H9 (cell line): Measurements from ENCODE around the gene ANAPC10. TPM values are rescaled to one million over a fixed set of nuclear protein-coding genes. Genes with fewer than 3 reads are reported as not detected.

ENCODE experiments used
- DNase-seq: peaks from one replicate; pipeline ENCODE4 v3.0.0-alpha.2; 2017
- H2AFZ ChIP-seq: one replicate; pipeline ENCODE4 v1.6.1; 2013; ENCODE audit warnings: mild to moderate bottlenecking, low read length, control low read depth, moderate library complexity
- H2AK5ac ChIP-seq: 2 replicates; pipeline ENCODE4 v1.6.1; 2013; ENCODE audit warnings: low read length, control low read depth, mixed read lengths; ENCODE audit not compliant: insufficient read length
- H2BK120ac ChIP-seq: one replicate; pipeline ENCODE4 v1.6.1; 2013; ENCODE audit warnings: low read depth, mild to moderate bottlenecking, low read length, control low read depth, inconsistent platforms; ENCODE audit not compliant: poor library complexity, severe bottlenecking
- H2BK12ac ChIP-seq: 2 replicates; pipeline ENCODE4 v1.6.1; 2013; ENCODE audit warnings: low read length, control low read depth, mixed read lengths, low read depth; ENCODE audit not compliant: insufficient read length
- H2BK15ac ChIP-seq: 2 replicates; pipeline ENCODE4 v1.6.1; 2013; ENCODE audit warnings: low read depth, low read length, control low read depth
- H2BK20ac ChIP-seq: one replicate; pipeline ENCODE4 v1.6.1; 2013; ENCODE audit warnings: low read depth, mild to moderate bottlenecking, low read length, control low read depth, inconsistent platforms; ENCODE audit not compliant: poor library complexity, severe bottlenecking
- H2BK5ac ChIP-seq: 2 replicates; pipeline ENCODE4 v1.6.1; 2013; ENCODE audit warnings: low read length, control low read depth, mixed read lengths; ENCODE audit not compliant: insufficient read length
- H3K14ac ChIP-seq: 2 replicates; pipeline ENCODE4 v1.6.1; 2013; ENCODE audit warnings: low read length, control low read depth; ENCODE audit not compliant: insufficient read depth
- H3K18ac ChIP-seq: 2 replicates; pipeline ENCODE4 v1.6.1; 2013; ENCODE audit warnings: low read depth, mild to moderate bottlenecking, mixed read lengths, low read length, control low read depth; ENCODE audit not compliant: insufficient read length
- H3K23ac ChIP-seq: 2 replicates; pipeline ENCODE4 v1.6.1; 2013; ENCODE audit warnings: low read length, control low read depth, mixed read lengths, low read depth; ENCODE audit not compliant: insufficient read length
- H3K23me2 ChIP-seq: 2 replicates; pipeline ENCODE4 v1.6.1; 2013; ENCODE audit warnings: low read depth, mild to moderate bottlenecking, mixed read lengths, low read length, control low read depth; ENCODE audit not compliant: insufficient read length, poor library complexity, severe bottlenecking
- H3K27ac ChIP-seq: 2 replicates; pipeline ENCODE4 v1.5.1; 2013; ENCODE audit warnings: low read length, control low read depth, mixed read lengths, low read depth; ENCODE audit not compliant: insufficient read length
- H3K27me3 ChIP-seq: 2 replicates; pipeline ENCODE4 v1.6.1; 2013; ENCODE audit warnings: low read length, control low read depth, inconsistent platforms; ENCODE audit not compliant: insufficient read depth
- H3K4ac ChIP-seq: 2 replicates; pipeline ENCODE4 v1.6.1; 2013; ENCODE audit warnings: low read depth, mild to moderate bottlenecking, control low read depth, inconsistent platforms, low read length, moderate library complexity
- H3K4me1 ChIP-seq: 2 replicates; pipeline ENCODE4 v1.6.1; 2013; ENCODE audit warnings: low read length, control low read depth, inconsistent platforms; ENCODE audit not compliant: insufficient read depth
- H3K4me2 ChIP-seq: 2 replicates; pipeline ENCODE4 v1.6.1; 2013; ENCODE audit warnings: low read length, control low read depth, mixed read lengths; ENCODE audit not compliant: insufficient read length, insufficient read depth
- H3K56ac ChIP-seq: 2 replicates; pipeline ENCODE4 v1.6.1; 2013; ENCODE audit warnings: low read depth, mild to moderate bottlenecking, mixed read lengths, low read length, control low read depth; ENCODE audit not compliant: insufficient read length
- H3K79me1 ChIP-seq: 2 replicates; pipeline ENCODE4 v1.6.1; 2013; ENCODE audit warnings: low read depth, mild to moderate bottlenecking, moderate library complexity, low read length, control low read depth, inconsistent platforms; ENCODE audit not compliant: insufficient read depth, poor library complexity, severe bottlenecking
- H3K79me2 ChIP-seq: 2 replicates; pipeline ENCODE4 v1.6.1; 2013; ENCODE audit warnings: low read length, control low read depth, inconsistent platforms; ENCODE audit not compliant: insufficient read depth
- H3K9ac ChIP-seq: 2 replicates; pipeline ENCODE4 v1.6.1; 2013; ENCODE audit warnings: low read length, control low read depth, mixed read lengths; ENCODE audit not compliant: insufficient read length; ENCODE audit errors: extremely low read depth
- H3K9me3 ChIP-seq: one replicate; pipeline ENCODE4 v1.6.1; 2013; ENCODE audit warnings: low read depth, low read length, inconsistent platforms; ENCODE audit not compliant: control insufficient read depth
- H3T11ph ChIP-seq: one replicate; pipeline ENCODE4 v1.6.1; 2013; ENCODE audit warnings: mild to moderate bottlenecking, low read length, control low read depth, inconsistent platforms
- H4K20me1 ChIP-seq: one replicate; pipeline ENCODE4 v1.6.1; 2013; ENCODE audit not compliant: control insufficient read depth, insufficient read length, insufficient read depth
- H4K5ac ChIP-seq: 2 replicates; pipeline ENCODE4 v1.6.1; 2013; ENCODE audit warnings: low read depth, mild to moderate bottlenecking, mixed read lengths, low read length, control low read depth; ENCODE audit not compliant: insufficient read length
- H4K8ac ChIP-seq: replicated peaks from 2 replicates; pipeline ENCODE4 v1.6.1; 2013; ENCODE audit warnings: low read length, control low read depth, mixed read lengths, low read depth; ENCODE audit not compliant: insufficient read length
- H4K91ac ChIP-seq: 2 replicates; pipeline ENCODE4 v1.6.1; 2013; ENCODE audit warnings: low read depth, mild to moderate bottlenecking, moderate library complexity, mixed read lengths, low read length, control low read depth; ENCODE audit not compliant: insufficient read length
- H3K27ac Mint-ChIP-seq, 3 experiments: 2 replicates in 2 of 3; 3 replicates in 1 of 3; pipeline ENCODE4 v1.8.0; 2020 to 2021; ENCODE audit warnings: mixed read lengths in 3 of 3, mild to moderate bottlenecking in 1 of 3, moderate library complexity in 1 of 3
- H3K27me3 Mint-ChIP-seq: 2 replicates; pipeline ENCODE4 v1.8.0; 2021; ENCODE audit warnings: low read depth, mild to moderate bottlenecking, moderate library complexity, mixed read lengths
- H3K36me3 Mint-ChIP-seq, 3 experiments: 2 replicates in 2 of 3; 3 replicates in 1 of 3; pipeline ENCODE4 v1.8.0; 2020 to 2021; ENCODE audit warnings: low read depth in 3 of 3, mixed read lengths in 3 of 3; ENCODE audit not compliant: insufficient read depth in 1 of 3
- H3K4me1 Mint-ChIP-seq, 2 experiments: 2 replicates each; pipeline ENCODE4 v1.8.0; 2020; ENCODE audit warnings: mixed read lengths in 2 of 2
- H3K4me3 Mint-ChIP-seq, 2 experiments: 2 replicates in 1 of 2; 3 replicates in 1 of 2; pipeline ENCODE4 v1.8.0; 2020 to 2021; ENCODE audit warnings: mild to moderate bottlenecking in 2 of 2, mixed read lengths in 2 of 2, moderate library complexity in 1 of 2
- H3K9me3 Mint-ChIP-seq, 2 experiments: 2 replicates in 1 of 2; 3 replicates in 1 of 2; pipeline ENCODE4 v1.8.0; 2020; ENCODE audit warnings: mild to moderate bottlenecking in 2 of 2, mixed read lengths in 2 of 2, moderate library complexity in 1 of 2
- WGBS: extraction: QIAGEN DNeasy Blood & Tissue Kit; methylation state at CpG from one replicate; pipeline ENCODE4 v1.1.7; 2013; ENCODE audit warnings: missing lambda C conversion rate, low lambda C conversion rate, mixed read lengths; ENCODE audit not compliant: insufficient read length; ENCODE audit errors: extremely low coverage; 5-methylcytosine and 5-hydroxymethylcytosine counted together
- total RNA-seq: library from RNA; stranded (reverse); gene quantifications from 2 replicates; pipeline ENCODE4 v1.2.1, GENCODE V29; 2021
- TF ChIP-seq, protein P1 (sequence below): fragments of 200-600 bp; sonication (generic); conservative IDR thresholded peaks from 3 replicates; pipeline ENCODE4 v1.8.0; 2021; ENCODE audit warnings: antibody characterized with exemption, mild to moderate bottlenecking

Gene ANAPC10
- total RNA-seq, 1 experiment from 2014 or later = 25.3 TPM

DNA sequence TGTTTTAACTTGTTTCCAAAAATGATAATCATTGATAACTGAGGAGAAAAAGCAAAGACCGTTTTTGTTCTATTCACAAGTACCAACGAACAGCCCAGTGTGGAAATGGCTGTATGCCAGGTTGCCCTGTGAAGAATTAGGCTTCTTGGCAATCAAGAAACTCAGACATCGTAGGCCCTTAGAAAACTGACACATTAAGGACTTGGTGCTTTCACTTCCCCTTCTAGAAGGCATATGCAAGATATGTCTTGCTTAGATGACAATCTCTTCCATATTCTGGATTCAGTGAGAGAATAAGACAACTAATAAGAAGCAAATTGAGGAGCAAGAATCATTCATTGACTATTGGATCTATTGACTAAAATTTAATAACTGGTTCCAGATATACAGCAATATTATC, 56.6 kb downstream of the ANAPC10 start:
- WGBS = no CpG with 5 or more reads among the region's 3 CpGs
- H4K8ac ChIP-seq = no peak overlapping the region
- no peak overlapping the region for H2BK20ac ChIP-seq
- no peak overlapping the region for H2BK15ac ChIP-seq
- H3K4ac ChIP-seq = no peak overlapping the region
- no peak overlapping the region for H4K91ac ChIP-seq
- H3K4me2 ChIP-seq = no peak overlapping the region
- no peaks in the 10 kb centered on the region for H4K20me1 ChIP-seq
- Mint-ChIP-seq H3K4me1 (no peaks in the 10 kb centered on the region), H3K27ac (no peak overlapping the region), H3K4me3 (no peak overlapping the region), H3K9me3 (no peaks in the 10 kb centered on the region), H3K27me3 (no peaks in the 10 kb centered on the region), H3K36me3 (peaks cover 0 to 4% (median 0%) of the 10 kb centered on the region in 3 experiments; a peak in 2 of 7 replicates)
- no peak overlapping the region for H2BK120ac ChIP-seq
- H3K79me2 ChIP-seq = no peaks in the 10 kb centered on the region
- H3T11ph ChIP-seq = no peak overlapping the region
- no peak overlapping the region for H3K56ac ChIP-seq
- no peaks in the 10 kb centered on the region for H3K27me3 ChIP-seq
- no peak overlapping the region for H2AFZ ChIP-seq
- no peaks in the 10 kb centered on the region for H3K23me2 ChIP-seq
- DNase-seq = no peak
- TF ChIP-seq, protein P1, sequence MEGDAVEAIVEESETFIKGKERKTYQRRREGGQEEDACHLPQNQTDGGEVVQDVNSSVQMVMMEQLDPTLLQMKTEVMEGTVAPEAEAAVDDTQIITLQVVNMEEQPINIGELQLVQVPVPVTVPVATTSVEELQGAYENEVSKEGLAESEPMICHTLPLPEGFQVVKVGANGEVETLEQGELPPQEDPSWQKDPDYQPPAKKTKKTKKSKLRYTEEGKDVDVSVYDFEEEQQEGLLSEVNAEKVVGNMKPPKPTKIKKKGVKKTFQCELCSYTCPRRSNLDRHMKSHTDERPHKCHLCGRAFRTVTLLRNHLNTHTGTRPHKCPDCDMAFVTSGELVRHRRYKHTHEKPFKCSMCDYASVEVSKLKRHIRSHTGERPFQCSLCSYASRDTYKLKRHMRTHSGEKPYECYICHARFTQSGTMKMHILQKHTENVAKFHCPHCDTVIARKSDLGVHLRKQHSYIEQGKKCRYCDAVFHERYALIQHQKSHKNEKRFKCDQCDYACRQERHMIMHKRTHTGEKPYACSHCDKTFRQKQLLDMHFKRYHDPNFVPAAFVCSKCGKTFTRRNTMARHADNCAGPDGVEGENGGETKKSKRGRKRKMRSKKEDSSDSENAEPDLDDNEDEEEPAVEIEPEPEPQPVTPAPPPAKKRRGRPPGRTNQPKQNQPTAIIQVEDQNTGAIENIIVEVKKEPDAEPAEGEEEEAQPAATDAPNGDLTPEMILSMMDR = no peak
- H3K27ac ChIP-seq = no peak overlapping the region
- H4K5ac ChIP-seq = no peak overlapping the region
- H2AK5ac ChIP-seq = no peak overlapping the region
- H3K23ac ChIP-seq = no peak overlapping the region
- no peak overlapping the region for H3K9ac ChIP-seq
- no peak overlapping the region for H2BK5ac ChIP-seq
- H2BK12ac ChIP-seq = no peak overlapping the region
- no peaks in the 10 kb centered on the region for H3K4me1 ChIP-seq
- peaks cover 3% of the 10 kb centered on the region for H3K79me1 ChIP-seq
- no peak overlapping the region for H3K14ac ChIP-seq
- no peak overlapping the region for H3K18ac ChIP-seq
- no peaks in the 10 kb centered on the region for H3K9me3 ChIP-seq
